B cell (primary cell): ENCODE data around the gene SIGLEC8. TPM values are rescaled to one million over a fixed set of nuclear protein-coding genes. Genes with fewer than 3 reads are reported as not detected.

Experiments used
- ATAC-seq: fragments of 200-7000 bp; cut with Tn5 transposase; one replicate; pipeline ENCODE4 v1.10.0; 2021; ENCODE audit warnings: low read depth, mild to moderate bottlenecking, moderate number of reproducible peaks, moderate library complexity
- CTCF ChIA-PET: fragments of 350-600 bp; sonication (Branson Sonifier 250); formaldehyde crosslinking; loops from one replicate; lab custom pipeline; 2021; ENCODE audit warnings: antibody characterized with exemption, inconsistent platforms; lab: Charles Lee
- POLR2A ChIA-PET: fragments of 350-600 bp; sonication (Branson Sonifier 250); formaldehyde crosslinking; loops from one replicate; lab custom pipeline; 2021; ENCODE audit warnings: antibody characterized with exemption; lab: Charles Lee
- DNase-seq: peaks from one replicate; pipeline ENCODE4 v3.0.0; 2013
- H2AFZ ChIP-seq: 2 replicates; pipeline ENCODE4 v1.6.1; 2012; ENCODE audit warnings: mild to moderate bottlenecking, low read depth, low read length; ENCODE audit not compliant: insufficient read depth, poor library complexity, severe bottlenecking
- H3K27ac ChIP-seq, 2 donors: 1 replicate in 1 of 2; 2 replicates in 1 of 2; pipeline ENCODE4 v1.5.1; 2012 to 2013; ENCODE audit warnings: low read length in 2 of 2, mild to moderate bottlenecking in 2 of 2, moderate library complexity in 1 of 2
- H3K27me3 ChIP-seq, 4 experiments: fragments of 200-600 bp in 1 of 4; sonication (generic) in 1 of 4; replicated peaks in 1 of 4; 1 replicate in 2 of 4; 2 replicates in 2 of 4; pipeline versions ENCODE4 v1.6.1 to v1.7.0; 2013 to 2016; ENCODE audit warnings: low read length in 3 of 4, mild to moderate bottlenecking in 2 of 4, mixed read lengths in 1 of 4, moderate library complexity in 1 of 4; ENCODE audit not compliant: insufficient read depth in 4 of 4, control insufficient read depth in 3 of 4; ENCODE audit errors: control extremely low read depth in 1 of 4
- H3K36me3 ChIP-seq, 2 experiments: replicated peaks in 1 of 2; 1 replicate in 1 of 2; 2 replicates in 1 of 2; pipeline versions ENCODE4 v1.6.1 to v1.7.1; 2013; ENCODE audit warnings: low read length in 1 of 2; ENCODE audit not compliant: insufficient read depth in 2 of 2, control insufficient read depth in 1 of 2; ENCODE audit errors: control extremely low read depth in 1 of 2, extremely low read depth in 1 of 2
- H3K4me1 ChIP-seq, 2 donors: fragments of 200-600 bp in 1 of 2; sonication (generic) in 1 of 2; 1 replicate in 1 of 2; 2 replicates in 1 of 2; pipeline versions ENCODE4 v1.5.1 to v1.6.1; 2013 to 2017; ENCODE audit warnings: low read length in 2 of 2; ENCODE audit not compliant: control insufficient read depth in 2 of 2, insufficient read depth in 2 of 2
- H3K4me2 ChIP-seq: replicated peaks from 2 replicates; pipeline ENCODE3; 2012; ENCODE audit warnings: mild to moderate bottlenecking, low read depth, low read length; ENCODE audit not compliant: poor library complexity, severe bottlenecking
- H3K4me3 ChIP-seq, 5 experiments: fragments of 200-600 bp in 1 of 5; sonication (generic) in 1 of 5; 1 replicate in 3 of 5; 2 replicates in 2 of 5; pipeline versions ENCODE4 v1.5.1 to v1.7.0; 2011 to 2016; ENCODE audit warnings: low read length in 4 of 5, mild to moderate bottlenecking in 4 of 5, low read depth in 2 of 5, control low read depth in 1 of 5, moderate library complexity in 1 of 5; ENCODE audit not compliant: insufficient read depth in 1 of 5; ENCODE audit errors: control extremely low read depth in 1 of 5, extremely low read depth in 1 of 5
- H3K79me2 ChIP-seq: fragments of 200-600 bp; sonication (generic); one replicate; pipeline ENCODE4 v1.6.0; 2016; ENCODE audit warnings: low read length; ENCODE audit not compliant: control insufficient read depth, insufficient read depth
- H3K9ac ChIP-seq: fragments of 200-600 bp; sonication (generic); 2 replicates; pipeline ENCODE4 v1.6.1; 2017; ENCODE audit warnings: mild to moderate bottlenecking, low read length, moderate library complexity
- H3K9me3 ChIP-seq, 3 donors: one replicate each; pipeline versions ENCODE4 v1.6.1 to v1.7.1; 2013; ENCODE audit warnings: low read length in 2 of 3; ENCODE audit not compliant: control insufficient read depth in 2 of 3, insufficient read depth in 1 of 3; ENCODE audit errors: control extremely low read depth in 1 of 3
- H4K20me1 ChIP-seq: 2 replicates; pipeline ENCODE4 v1.6.0; 2012; ENCODE audit warnings: mild to moderate bottlenecking, low read length; ENCODE audit not compliant: insufficient read depth, control insufficient read depth, poor library complexity, severe bottlenecking
- H3K27ac Mint-ChIP-seq: one replicate; pipeline ENCODE4 v1.8.0; 2021; ENCODE audit warnings: mixed read lengths
- H3K27me3 Mint-ChIP-seq: one replicate; pipeline ENCODE4 v1.8.0; 2021; ENCODE audit warnings: mixed read lengths
- H3K4me1 Mint-ChIP-seq: one replicate; pipeline ENCODE4 v1.8.0; 2021; ENCODE audit warnings: mixed read lengths
- H3K4me3 Mint-ChIP-seq: one replicate; pipeline ENCODE4 v1.8.0; 2021; ENCODE audit warnings: mixed read lengths
- H3K9me3 Mint-ChIP-seq: one replicate; pipeline ENCODE4 v1.8.0; 2022; ENCODE audit warnings: mixed read lengths; ENCODE audit not compliant: insufficient read depth
- EZH2 ChIP-seq: IDR thresholded peaks from 2 replicates; pipeline ENCODE4 v1.6.1; 2012; ENCODE audit warnings: borderline replicate concordance, low read depth, mild to moderate bottlenecking, moderate library complexity, low read length; ENCODE audit not compliant: insufficient read depth, poor library complexity, severe bottlenecking
- WGBS: methylation state at CpG from one replicate; pipeline ENCODE4 v1.1.5; 2013; ENCODE audit warnings: missing lambda C conversion rate; ENCODE audit not compliant: insufficient coverage; 5-methylcytosine and 5-hydroxymethylcytosine counted together
- intact Hi-C: fragments of 100-400 bp; cut with micrococcal nuclease; formaldehyde crosslinking; loops from one replicate; pipeline ENCODE4 v1.10.0; 2022
- polyA plus RNA-seq: library from polyadenylated mRNA; depleted of rRNA; stranded (reverse); fragments of >200 nt; gene quantifications from 2 replicates; pipeline ENCODE4 v1.2.3, GENCODE V29; 2012
- total RNA-seq, 2 donors: library from RNA; stranded (reverse); fragments of 120-200 nt in 1 of 2; gene quantifications; 1 replicate in 1 of 2; 2 replicates in 1 of 2; pipeline versions ENCODE4 v1.2.3 to v1.2.4, GENCODE V29; 2013 to 2022
- TF ChIP-seq, protein P1 (sequence below): fragments of 200-600 bp; IDR thresholded peaks from one replicate; pipeline ENCODE4 v1.8.0; 2022; ENCODE audit warnings: antibody characterized with exemption, mild to moderate bottlenecking

Gene SIGLEC8
- total and polyA plus RNA-seq, 2 donors (not counting 1 experiment from before 2014, with no cell fraction given), result not detected

- no CpG with 5 or more reads among the region's 9 CpGs for WGBS
- H4K20me1 ChIP-seq, result no peaks in the 10 kb centered on the region
- TF ChIP-seq, protein P1, sequence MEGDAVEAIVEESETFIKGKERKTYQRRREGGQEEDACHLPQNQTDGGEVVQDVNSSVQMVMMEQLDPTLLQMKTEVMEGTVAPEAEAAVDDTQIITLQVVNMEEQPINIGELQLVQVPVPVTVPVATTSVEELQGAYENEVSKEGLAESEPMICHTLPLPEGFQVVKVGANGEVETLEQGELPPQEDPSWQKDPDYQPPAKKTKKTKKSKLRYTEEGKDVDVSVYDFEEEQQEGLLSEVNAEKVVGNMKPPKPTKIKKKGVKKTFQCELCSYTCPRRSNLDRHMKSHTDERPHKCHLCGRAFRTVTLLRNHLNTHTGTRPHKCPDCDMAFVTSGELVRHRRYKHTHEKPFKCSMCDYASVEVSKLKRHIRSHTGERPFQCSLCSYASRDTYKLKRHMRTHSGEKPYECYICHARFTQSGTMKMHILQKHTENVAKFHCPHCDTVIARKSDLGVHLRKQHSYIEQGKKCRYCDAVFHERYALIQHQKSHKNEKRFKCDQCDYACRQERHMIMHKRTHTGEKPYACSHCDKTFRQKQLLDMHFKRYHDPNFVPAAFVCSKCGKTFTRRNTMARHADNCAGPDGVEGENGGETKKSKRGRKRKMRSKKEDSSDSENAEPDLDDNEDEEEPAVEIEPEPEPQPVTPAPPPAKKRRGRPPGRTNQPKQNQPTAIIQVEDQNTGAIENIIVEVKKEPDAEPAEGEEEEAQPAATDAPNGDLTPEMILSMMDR, result no peak
- no peak for TF ChIP-seq EZH2
- no peak overlapping the region for H3K4me2 ChIP-seq
- peaks cover 0 to 2% (median 0%) of the 10 kb centered on the region in 3 donors for H3K9me3 ChIP-seq
- intact Hi-C loops, result loop anchor here (5.0 kb wide), 1 partner anchor 101 kb away; the partner anchor contains the start of gene ZNF175
- peaks cover 36% of the 10 kb centered on the region for H3K27me3 Mint-ChIP-seq
- H3K79me2 ChIP-seq, result no peaks in the 10 kb centered on the region
- H3K4me3 ChIP-seq, result no peak overlapping the region
- H3K4me3 Mint-ChIP-seq, result no peak overlapping the region
- H3K9me3 Mint-ChIP-seq, result no peaks in the 10 kb centered on the region
- DNase-seq (no peak), ATAC-seq (no peak)
- no peak overlapping the region for H3K9ac ChIP-seq
- H3K27me3 ChIP-seq, result peaks cover 0 to 11% (median 1%) of the 10 kb centered on the region in 4 experiments
- no peak overlapping the region for H2AFZ ChIP-seq
- H3K36me3 ChIP-seq, result no peaks in the 10 kb centered on the region
- peaks cover 4 to 5% of the 10 kb centered on the region in 2 donors for H3K4me1 ChIP-seq
- H3K4me1 Mint-ChIP-seq, result peaks cover 4% of the 10 kb centered on the region
- no peak overlapping the region for H3K27ac Mint-ChIP-seq
- H3K27ac ChIP-seq, result no peak overlapping the region
- CTCF ChIA-PET, result interaction anchor here (1.0 to 19.1 kb wide), 12 partner anchors 8 to 187 kb away, joined by 3 to 681 read pairs (median 8); partner anchors contain the start of gene SIGLEC10
- POLR2A ChIA-PET, result no interaction called here
These were observed 12.7 kb upstream of the SIGLEC8 start for GRCh38 chr19:51470966-51471365.

DNA sequence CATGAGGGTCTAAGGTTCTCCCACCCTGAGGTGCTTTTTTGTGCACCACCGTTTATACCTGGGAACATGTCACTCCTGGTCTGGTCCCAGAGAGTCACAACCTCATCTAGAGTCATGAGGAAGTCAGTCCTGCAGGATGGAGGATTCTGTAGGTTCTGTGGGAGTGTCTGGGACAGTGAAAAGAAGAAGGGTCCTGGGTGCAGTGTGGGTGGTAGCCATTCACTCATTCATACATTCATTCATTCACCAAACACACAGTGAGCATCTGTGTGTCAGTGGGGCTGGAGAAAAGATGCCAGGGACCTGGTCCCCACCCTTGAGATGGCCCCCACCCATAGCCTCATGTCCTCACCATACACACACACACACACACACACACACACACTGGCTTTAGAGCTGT is 11.4 kb upstream of the SIGLEC8 start:
- ATAC-seq, result no peak
- H3K9ac ChIP-seq, result no peak overlapping the region

More for the DNA sequence above, 11.4 kb upstream of the SIGLEC8 start:
- H3K27ac Mint-ChIP-seq, result no peak overlapping the region
- POLR2A ChIA-PET, result no interaction called here
- intact Hi-C loops, result loop anchor here (5.0 kb wide), 1 partner anchor 103 kb away; the partner anchor contains the start of gene ZNF175
- H3K4me1 Mint-ChIP-seq, result peaks cover 4% of the 10 kb centered on the region
- Histone ChIP-seq H4K20me1 (no peaks in the 10 kb centered on the region), H3K4me3 (no peak overlapping the region), H2AFZ (no peak overlapping the region), H3K36me3 (no peaks in the 10 kb centered on the region), H3K4me2 (no peak overlapping the region), H3K79me2 (no peaks in the 10 kb centered on the region), H3K4me1 (peaks cover 4 to 5% of the 10 kb centered on the region in 2 donors), H3K27ac (no peak overlapping the region), H3K9me3 (no peaks in the 10 kb centered on the region), H3K27me3 (peaks cover 0 to 8% (median 2%) of the 10 kb centered on the region in 4 experiments)
- 100% methylated on average over 1 of the region's 1 CpG for WGBS
- no peak for DNase-seq
- TF ChIP-seq, protein P1, result no peak
- no peak for TF ChIP-seq EZH2
- no peaks in the 10 kb centered on the region for H3K9me3 Mint-ChIP-seq
- peaks cover 43% of the 10 kb centered on the region for H3K27me3 Mint-ChIP-seq
- no peak overlapping the region for H3K4me3 Mint-ChIP-seq
- CTCF ChIA-PET, result interaction anchor here (2.7 to 19.1 kb wide), 2 partner anchors 46 to 188 kb away, joined by 7 to 681 read pairs; no protein-coding TSS in a partner anchor
